ENCODE measurements around the gene NRG2. TPM values are rescaled to one million over a fixed set of nuclear protein-coding genes. Genes with fewer than 3 reads are reported as not detected.

Gene NRG2
- total RNA-seq, 2 experiments from 2014 or later = 0.08 to 0.17 TPM

DNA sequence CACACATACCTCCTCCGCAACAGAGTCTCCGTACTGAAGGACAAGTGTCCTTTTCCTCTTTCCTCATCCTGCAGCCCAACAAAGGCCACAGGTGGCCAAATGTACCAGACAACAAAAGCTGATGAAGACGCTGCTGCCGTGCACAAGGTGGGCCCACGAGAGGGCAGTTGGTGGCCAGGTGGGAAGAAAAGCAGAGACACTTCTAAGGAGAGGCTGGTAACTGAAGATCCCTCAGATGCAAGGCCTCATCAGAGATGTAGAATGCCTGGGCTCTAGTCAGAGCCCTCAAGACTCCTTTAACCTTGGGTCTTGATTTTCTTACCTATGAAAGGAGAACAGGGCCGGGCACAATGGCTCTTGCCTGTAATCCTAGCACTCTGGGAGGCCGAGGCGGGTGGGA, 75.7 kb downstream of the NRG2 start:
- DNase-seq (no peak), ATAC-seq (ENCODE audit: poor library complexity) (no peak)
- peaks cover 7% of the 10 kb centered on the region for H3K4me1 ChIP-seq (ENCODE audit: insufficient read depth, low read length)
- ChIA-PET POLR2A (no interaction called here), CTCF (interaction anchor here (0.8 kb wide), 1 partner anchor 180 kb away, joined by 4 read pairs; no protein-coding TSS in a partner anchor)
- H3K27ac ChIP-seq (ENCODE audit: low read depth in 1 of 2, low read length in 2 of 2) = no peak overlapping the region
- peaks cover 0 to 5% of the 10 kb centered on the region in 2 experiments for H3K27me3 ChIP-seq (ENCODE audit: control insufficient read depth in 1 of 2, insufficient read depth in 2 of 2, low read length in 2 of 2)
- no peaks in the 10 kb centered on the region for H3K9me3 ChIP-seq (ENCODE audit: control insufficient read depth in 1 of 2, insufficient read depth in 1 of 2, low read length in 2 of 2)
- intact Hi-C loops (cut with DNase I, micrococcal nuclease) = loop anchor here in 1 of 2 experiments (5.0 kb wide), 1 partner anchor 190 kb away; no protein-coding TSS in a partner anchor
- H3K9me3 Mint-ChIP-seq = no peaks in the 10 kb centered on the region
- H3K4me3 ChIP-seq (ENCODE audit: low read length) = no peak overlapping the region
- no peak overlapping the region for H3K27ac Mint-ChIP-seq
- H3K4me1 Mint-ChIP-seq (ENCODE audit: low read depth) = no peaks in the 10 kb centered on the region
- H3K36me3 ChIP-seq (ENCODE audit: insufficient read depth, low read length) = no peaks in the 10 kb centered on the region
- TF ChIP-seq, protein P1, sequence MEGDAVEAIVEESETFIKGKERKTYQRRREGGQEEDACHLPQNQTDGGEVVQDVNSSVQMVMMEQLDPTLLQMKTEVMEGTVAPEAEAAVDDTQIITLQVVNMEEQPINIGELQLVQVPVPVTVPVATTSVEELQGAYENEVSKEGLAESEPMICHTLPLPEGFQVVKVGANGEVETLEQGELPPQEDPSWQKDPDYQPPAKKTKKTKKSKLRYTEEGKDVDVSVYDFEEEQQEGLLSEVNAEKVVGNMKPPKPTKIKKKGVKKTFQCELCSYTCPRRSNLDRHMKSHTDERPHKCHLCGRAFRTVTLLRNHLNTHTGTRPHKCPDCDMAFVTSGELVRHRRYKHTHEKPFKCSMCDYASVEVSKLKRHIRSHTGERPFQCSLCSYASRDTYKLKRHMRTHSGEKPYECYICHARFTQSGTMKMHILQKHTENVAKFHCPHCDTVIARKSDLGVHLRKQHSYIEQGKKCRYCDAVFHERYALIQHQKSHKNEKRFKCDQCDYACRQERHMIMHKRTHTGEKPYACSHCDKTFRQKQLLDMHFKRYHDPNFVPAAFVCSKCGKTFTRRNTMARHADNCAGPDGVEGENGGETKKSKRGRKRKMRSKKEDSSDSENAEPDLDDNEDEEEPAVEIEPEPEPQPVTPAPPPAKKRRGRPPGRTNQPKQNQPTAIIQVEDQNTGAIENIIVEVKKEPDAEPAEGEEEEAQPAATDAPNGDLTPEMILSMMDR (IDR thresholded peaks at IDR 0.05) = no peak
- no peaks in the 10 kb centered on the region for H3K36me3 Mint-ChIP-seq (ENCODE audit: low read depth)
- no peak overlapping the region for H3K4me3 Mint-ChIP-seq
- H3K27me3 Mint-ChIP-seq = peaks cover 41% of the 10 kb centered on the region

DNA sequence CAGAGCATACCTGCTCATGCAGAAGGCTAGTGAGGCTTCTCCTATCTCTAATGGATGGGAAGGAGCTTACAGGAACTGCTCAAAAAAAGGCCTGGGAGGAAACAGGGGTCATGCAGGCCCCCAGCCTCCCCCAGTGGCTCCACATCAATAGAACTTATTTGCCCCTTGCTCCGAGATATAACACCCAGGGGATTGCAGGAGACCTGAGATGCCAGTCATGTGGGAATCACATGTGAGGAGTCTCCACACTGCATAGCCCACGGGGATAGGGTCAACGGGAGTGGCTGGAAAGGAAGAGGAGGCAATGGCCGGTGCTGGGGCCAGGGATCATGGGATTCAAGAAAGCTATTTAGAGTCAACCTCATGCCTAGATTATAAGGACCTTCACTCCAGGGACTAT, 76.2 kb downstream of the NRG2 start:
- no peak for DNase-seq
- Mint-ChIP-seq H3K27ac (no peak overlapping the region), H3K27me3 (peaks cover 43% of the 10 kb centered on the region), H3K4me1 (ENCODE audit: low read depth) (no peaks in the 10 kb centered on the region), H3K4me3 (no peak overlapping the region), H3K36me3 (ENCODE audit: low read depth) (no peaks in the 10 kb centered on the region), H3K9me3 (no peaks in the 10 kb centered on the region)
- no peak overlapping the region for H3K4me3 ChIP-seq (ENCODE audit: low read length)
- H3K27me3 ChIP-seq (ENCODE audit: control insufficient read depth in 1 of 2, insufficient read depth in 2 of 2, low read length in 2 of 2) = peaks cover 4 to 5% of the 10 kb centered on the region in 2 experiments
- H3K9me3 ChIP-seq (ENCODE audit: control insufficient read depth in 1 of 2, insufficient read depth in 1 of 2, low read length in 2 of 2) = no peaks in the 10 kb centered on the region
- no peak overlapping the region for H3K27ac ChIP-seq (ENCODE audit: low read depth in 1 of 2, low read length in 2 of 2)
- intact Hi-C loops (cut with DNase I, micrococcal nuclease) = loop anchor here in 1 of 2 experiments (5.0 kb wide), 1 partner anchor 190 kb away; no protein-coding TSS in a partner anchor
- ATAC-seq (ENCODE audit: poor library complexity) = no peak
- H3K4me1 ChIP-seq (ENCODE audit: insufficient read depth, low read length) = peaks cover 7% of the 10 kb centered on the region
- CTCF ChIA-PET = no interaction called here
- H3K36me3 ChIP-seq (ENCODE audit: insufficient read depth, low read length) = no peaks in the 10 kb centered on the region
- POLR2A ChIA-PET = no interaction called here
- TF ChIP-seq, protein P1 (IDR thresholded peaks at IDR 0.05) = no peak

DNA sequence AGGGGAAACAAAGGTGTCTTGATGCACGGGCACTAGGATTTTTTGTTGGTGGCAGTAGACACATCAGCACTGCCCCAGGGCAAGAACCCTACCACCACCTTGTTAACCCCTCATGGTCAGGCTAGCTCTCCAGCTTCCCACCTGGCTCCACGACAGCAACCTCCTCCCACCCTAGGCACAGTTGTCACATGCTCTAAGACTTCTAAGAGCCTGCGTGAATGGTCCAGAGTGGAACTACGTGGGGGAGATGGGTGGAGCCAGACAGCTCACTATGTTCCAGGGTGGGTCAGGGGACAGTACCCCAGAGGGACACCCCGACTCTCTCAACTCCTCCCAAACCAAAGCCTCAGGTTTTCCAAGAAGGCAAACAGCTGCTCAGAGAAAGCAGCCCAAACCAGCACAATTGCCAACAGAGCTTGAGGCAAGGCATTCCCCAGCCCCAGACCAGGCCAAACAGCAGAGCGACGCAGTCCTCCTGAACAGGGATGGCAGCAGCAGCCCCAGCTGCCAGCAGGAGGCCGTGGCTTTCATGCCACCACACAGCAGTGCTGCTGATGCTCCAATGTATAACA, 78.0 kb downstream of the NRG2 start:
- Histone ChIP-seq H3K9me3 (ENCODE audit: control insufficient read depth in 1 of 2, insufficient read depth in 1 of 2, low read length in 2 of 2) (no peaks in the 10 kb centered on the region), H3K27ac (ENCODE audit: low read depth in 1 of 2, low read length in 2 of 2) (no peak overlapping the region), H3K4me1 (ENCODE audit: insufficient read depth, low read length) (peaks cover 7% of the 10 kb centered on the region), H3K4me3 (ENCODE audit: low read length) (no peak overlapping the region), H3K36me3 (ENCODE audit: insufficient read depth, low read length) (no peaks in the 10 kb centered on the region), H3K27me3 (ENCODE audit: control insufficient read depth in 1 of 2, insufficient read depth in 2 of 2, low read length in 2 of 2) (peaks cover 4 to 5% of the 10 kb centered on the region in 2 experiments)
- H3K4me1 Mint-ChIP-seq (ENCODE audit: low read depth) = no peaks in the 10 kb centered on the region
- TF ChIP-seq, protein P1 (IDR thresholded peaks at IDR 0.05) = no peak
- ChIA-PET CTCF (no interaction called here), POLR2A (no interaction called here)
- no peak overlapping the region for H3K4me3 Mint-ChIP-seq
- no peak overlapping the region for H3K27ac Mint-ChIP-seq
- intact Hi-C loops (cut with DNase I, micrococcal nuclease) = loop anchor here in 1 of 2 experiments (5.0 kb wide), 1 partner anchor 192 kb away; no protein-coding TSS in a partner anchor
- no peaks in the 10 kb centered on the region for H3K9me3 Mint-ChIP-seq
- ATAC-seq (ENCODE audit: poor library complexity) = no peak
- no peak for DNase-seq
- H3K36me3 Mint-ChIP-seq (ENCODE audit: low read depth) = no peaks in the 10 kb centered on the region
- peaks cover 31% of the 10 kb centered on the region for H3K27me3 Mint-ChIP-seq
